ENCODE results near the gene GPR137B.

GPR137B gene

GRCh38 chr1:236204656-236205055, 62.3 kb downstream of the GPR137B start:
- DNase-seq: no peak

GRCh38 chr1:236206548-236206947, 64.2 kb downstream of the GPR137B start:
- DNase-seq: peak; percentile 34

DNA sequence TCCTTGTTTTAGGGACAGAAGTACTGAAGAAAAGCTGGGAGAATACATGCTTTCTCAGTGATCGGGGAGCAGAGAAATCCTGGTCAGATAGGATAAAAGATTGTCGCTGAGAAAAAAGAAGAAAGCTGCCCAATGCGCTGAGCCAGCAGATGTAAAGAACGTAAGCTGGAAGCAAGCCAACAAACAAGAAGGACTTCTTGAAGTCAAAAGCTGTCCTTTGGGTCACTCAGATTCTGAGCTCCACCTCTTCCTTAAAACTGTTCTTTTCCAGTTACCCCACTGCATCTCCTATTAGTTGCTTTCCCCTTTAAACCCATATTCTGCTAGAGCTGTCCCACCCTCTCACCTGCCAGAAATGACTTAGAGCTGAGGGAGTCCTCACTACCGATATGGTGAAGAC, 64.8 kb downstream of the GPR137B start:
- DNase-seq: no peak

DNA sequence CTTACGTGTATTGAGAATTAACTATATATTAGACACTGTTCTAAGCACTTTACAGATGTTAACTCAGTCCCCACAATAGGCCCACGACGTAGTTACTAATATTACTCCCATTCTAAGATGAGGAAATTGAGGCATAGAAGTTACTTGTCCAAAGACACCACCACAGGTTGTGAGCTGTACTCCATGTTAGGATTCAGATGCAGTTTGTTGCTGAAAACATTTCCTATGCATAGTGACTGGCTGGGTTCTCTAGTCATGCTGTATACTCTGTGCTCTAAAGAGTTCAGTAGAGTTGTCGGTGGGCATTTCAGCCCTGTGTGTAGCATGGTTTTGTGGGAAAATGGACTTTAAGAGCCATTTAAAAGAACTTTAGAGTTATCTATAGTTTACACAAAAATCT, 65.2 kb downstream of the GPR137B start:
- DNase-seq: no peak

DNA sequence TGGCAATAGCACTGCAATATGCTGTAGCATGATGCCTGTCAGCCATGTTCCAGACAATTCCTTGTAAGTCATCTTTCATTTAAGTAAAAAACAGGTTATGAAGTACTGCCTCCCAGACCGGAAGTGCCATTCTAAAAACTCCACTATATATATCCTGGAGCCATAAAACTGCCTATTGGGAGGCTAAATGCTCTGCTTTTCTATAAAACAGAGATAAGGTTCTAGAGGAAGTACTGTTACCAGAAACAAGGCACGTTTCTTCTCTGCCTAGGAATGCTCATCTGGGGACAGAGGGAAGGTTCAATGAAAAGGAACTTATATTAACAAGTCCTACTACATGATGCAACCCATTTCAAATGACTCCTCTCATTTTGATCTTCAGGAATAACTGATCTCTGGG, 66.8 kb downstream of the GPR137B start:
- no peak for DNase-seq

GRCh38 chr1:236209713-236210112, 67.4 kb downstream of the GPR137B start:
- no peak for DNase-seq

DNA sequence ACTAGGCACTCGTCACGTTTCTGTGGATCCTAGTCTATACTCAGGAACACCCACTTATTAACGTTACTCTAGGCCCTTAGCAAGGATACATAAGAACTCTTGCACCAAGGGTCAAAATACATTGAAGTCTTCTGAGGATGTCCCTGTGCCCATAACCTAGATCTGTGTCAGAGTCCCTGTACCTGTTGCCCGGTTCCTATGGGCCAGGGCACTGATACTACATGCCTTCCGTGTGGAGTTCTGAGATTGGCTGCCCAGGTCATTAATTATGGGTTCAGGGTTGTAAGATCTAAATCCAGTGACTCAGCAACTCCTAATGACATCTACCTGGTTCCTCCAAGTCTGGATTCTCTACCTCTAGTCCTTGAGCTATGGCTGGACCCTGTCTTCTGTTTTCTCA, 69.5 kb downstream of the GPR137B start:
- no peak for DNase-seq

- no peak for DNase-seq
These were observed 71.2 kb downstream of the GPR137B start for GRCh38 chr1:236213534-236213933.

GRCh38 chr1:236214761-236215160, 72.4 kb downstream of the GPR137B start:
- DNase-seq: no peak

DNA sequence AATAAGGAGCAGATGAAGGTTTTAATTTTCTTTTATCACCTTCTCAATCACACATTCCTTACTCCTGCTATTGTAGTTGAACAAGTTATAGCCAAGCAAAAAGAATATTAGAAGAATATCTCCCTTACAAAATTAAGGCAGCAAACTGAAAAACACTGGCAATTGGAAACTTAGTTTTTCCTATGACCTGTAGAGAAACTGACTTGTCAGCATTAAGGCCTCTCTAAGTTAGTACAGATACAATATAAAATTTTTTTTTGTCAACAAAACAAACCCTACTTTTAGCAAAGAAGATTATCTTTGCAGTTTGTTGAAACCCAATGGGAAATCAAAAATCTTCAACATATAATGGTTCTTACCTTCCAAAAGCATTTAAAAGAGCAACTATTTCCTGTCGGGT, 78.1 kb downstream of the GPR137B start:
- no peak for DNase-seq

DNA sequence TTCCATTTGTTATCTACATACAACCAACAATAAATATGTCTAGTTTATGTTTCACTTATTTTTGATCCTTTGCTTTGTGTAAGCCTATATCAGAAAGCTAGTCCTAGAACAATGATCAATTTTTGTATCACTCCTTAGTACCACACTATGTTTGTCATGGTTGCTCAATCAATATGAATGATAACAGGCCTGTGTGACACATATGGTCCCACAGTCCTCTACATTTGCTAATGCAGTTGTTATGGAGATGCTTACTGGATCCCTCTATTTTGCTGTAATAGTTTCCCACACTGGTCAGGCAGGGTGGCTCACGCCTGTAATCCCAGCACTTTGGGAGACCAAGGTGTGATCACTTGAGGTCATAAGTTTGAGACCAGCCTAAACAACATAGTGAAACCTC, 80.3 kb downstream of the GPR137B start:
- no peak for DNase-seq

- no peak for DNase-seq
These were observed 86.1 kb downstream of the GPR137B start for GRCh38 chr1:236228411-236228810.

DNA sequence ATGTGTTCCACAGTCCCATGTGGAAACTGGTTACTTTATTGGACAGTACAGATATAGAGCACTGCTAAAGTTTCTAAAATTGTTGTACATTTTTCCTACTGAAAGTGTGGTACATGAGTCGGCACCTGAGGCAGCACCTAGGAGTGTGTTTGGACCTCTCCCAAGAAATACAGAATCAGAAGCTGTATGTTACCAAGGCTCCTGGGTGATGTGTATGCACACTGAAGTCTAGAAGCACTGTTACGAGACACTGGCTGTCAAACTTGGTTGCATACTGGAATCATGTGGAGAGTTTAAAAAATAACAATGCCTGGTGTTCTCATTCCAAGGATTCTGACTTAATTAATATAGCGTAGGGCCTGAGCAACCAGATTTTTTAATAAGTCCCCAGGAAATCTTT, 92.8 kb downstream of the GPR137B start:
- DNase-seq: no peak

- no peak for DNase-seq
These were observed 96.8 kb downstream of the GPR137B start for GRCh38 chr1:236239092-236239585.

DNA sequence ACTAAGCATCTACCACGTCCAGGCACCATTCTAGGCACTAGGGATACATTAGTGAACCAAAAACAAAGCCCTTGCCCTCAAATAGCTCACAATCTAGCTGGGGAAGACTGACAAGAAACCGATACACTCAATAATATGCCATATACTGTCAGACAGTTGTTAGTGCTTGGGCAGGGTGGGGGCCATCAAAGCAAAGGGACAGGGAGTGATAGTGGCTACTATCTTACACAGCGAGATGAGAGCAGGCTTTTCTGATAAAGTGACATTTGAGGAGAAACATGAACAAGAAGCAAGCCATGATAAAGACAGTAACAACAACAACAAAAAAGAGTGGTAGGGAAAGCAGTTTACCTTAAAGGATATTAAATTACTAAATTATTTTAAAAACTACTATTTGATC, 98.3 kb downstream of the GPR137B start:
- no peak for DNase-seq

DNA sequence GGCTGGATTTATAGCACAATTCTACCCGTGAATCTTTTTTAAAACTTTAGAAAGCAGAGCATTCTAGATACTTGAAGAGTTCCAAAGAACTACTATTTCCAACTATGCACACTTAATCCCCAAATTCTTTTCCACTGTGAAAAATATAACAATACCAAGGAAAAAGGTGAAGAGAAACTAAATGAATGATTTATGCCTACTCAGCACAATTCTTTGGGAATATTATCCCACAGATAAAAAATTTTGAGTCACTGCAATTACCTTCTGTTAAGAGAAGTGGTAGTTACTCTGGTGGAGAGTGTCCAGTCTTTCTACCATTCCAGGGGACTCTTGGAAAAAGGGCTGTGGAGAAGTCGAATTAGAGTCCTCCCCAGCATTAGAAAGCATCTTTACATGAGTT, 100.2 kb downstream of the GPR137B start:
- no peak for DNase-seq

GRCh38 chr1:236247286-236247685, 104.9 kb downstream of the GPR137B start:
- no peak for DNase-seq

GRCh38 chr1:236251587-236251986, 109.2 kb downstream of the GPR137B start:
- no peak for DNase-seq

GRCh38 chr1:236253119-236253518, 110.8 kb downstream of the GPR137B start:
- no peak for DNase-seq

DNA sequence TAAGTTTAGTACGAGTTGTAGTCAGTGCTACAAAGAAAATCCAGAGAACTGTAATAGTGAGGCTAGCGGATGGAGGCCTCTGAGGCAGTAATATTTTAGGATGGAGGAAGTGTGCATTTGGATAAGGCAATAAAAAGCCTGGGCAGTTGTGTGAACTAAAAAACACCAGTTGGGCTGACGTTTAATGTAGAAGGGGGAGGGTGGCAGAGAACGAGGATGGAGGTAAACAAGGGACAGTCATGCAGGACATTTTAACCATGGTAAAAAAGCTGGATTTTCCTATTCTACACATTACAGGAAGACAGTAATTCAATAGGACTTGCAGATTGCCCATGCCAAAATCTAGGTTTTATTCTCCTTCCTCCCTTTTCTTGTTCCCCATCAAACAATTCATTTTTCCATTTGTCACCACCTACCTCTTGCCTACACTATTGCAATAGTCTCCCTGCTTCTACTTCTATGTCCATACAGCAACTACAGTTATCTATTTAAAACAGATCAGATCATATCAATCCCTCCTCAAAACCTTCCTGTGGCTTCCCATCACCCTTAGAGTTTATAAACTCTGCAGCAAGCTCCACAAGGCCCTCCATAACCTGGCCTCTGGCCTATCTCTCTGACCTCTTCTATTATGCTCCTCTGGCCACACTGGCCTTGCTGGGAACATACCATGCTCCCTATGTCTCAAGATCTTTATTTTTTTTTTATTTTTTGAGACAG, 111.7 kb downstream of the GPR137B start:
- no peak for DNase-seq

- DNase-seq: no peak
These were observed 114.9 kb downstream of the GPR137B start for GRCh38 chr1:236257216-236257615.

GRCh38 chr1:236258114-236258622, 115.8 kb downstream of the GPR137B start:
- no peak for DNase-seq
